ENCODE measurements around the gene CALM1.

CALM1 gene

GRCh38 chr14:90402016-90402415, 5.2 kb downstream of the CALM1 start:
- no peak for DNase-seq
- Histone ChIP-seq H3K14ac (ENCODE audit: low read length) (no peak overlapping the region), H2AFZ (ENCODE audit: insufficient read depth, low read length, poor library complexity) (no peak overlapping the region), H3K9ac (ENCODE audit: low read length) (no peak overlapping the region), H2BK12ac (ENCODE audit: low read length) (no peak overlapping the region), H3K4me1 (ENCODE audit: control insufficient read depth in 1 of 2, insufficient read depth in 2 of 2, low read length in 2 of 2) (peaks cover 0 to 3% of the 10 kb centered on the region in 2 experiments), H3K79me2 (ENCODE audit: control insufficient read depth, insufficient read depth, low read length, poor library complexity) (peaks cover 13% of the 10 kb centered on the region), H3K79me1 (ENCODE audit: low read length) (peaks cover 4% of the 10 kb centered on the region), H3K9me3 (ENCODE audit: insufficient read depth, low read depth, low read length) (no peaks in the 10 kb centered on the region), H2BK120ac (ENCODE audit: insufficient read depth, low read length, poor library complexity) (no peak overlapping the region), H4K12ac (ENCODE audit: low read depth, low read length) (no peak overlapping the region), H3K4me3 (ENCODE audit: low read depth, low read length) (no peak overlapping the region), H3K4ac (ENCODE audit: low read depth, low read length) (no peak overlapping the region), H2BK5ac (ENCODE audit: low read depth, low read length, poor library complexity) (no peak overlapping the region), H3K4me2 (ENCODE audit: low read length) (no peak overlapping the region), H3K27me3 (ENCODE audit: insufficient read depth, low read length) (no peaks in the 10 kb centered on the region), H3K18ac (ENCODE audit: low read length) (no peak overlapping the region), H3K23ac (ENCODE audit: low read length) (no peak overlapping the region), H2AK5ac (ENCODE audit: low read length) (no peak overlapping the region), H4K91ac (ENCODE audit: low read depth, low read length) (no peak overlapping the region), H3K36me3 (ENCODE audit: control insufficient read depth in 1 of 2, insufficient read depth in 2 of 2, low read length in 2 of 2) (peaks cover 19 to 48% of the 10 kb centered on the region in 2 experiments), H3K27ac (ENCODE audit: low read depth, low read length) (no peak overlapping the region), H4K8ac (ENCODE audit: low read depth, low read length) (no peak overlapping the region)
- no CpG with 5 or more reads among the region's 7 CpGs for WGBS (ENCODE audit: extremely low coverage, insufficient coverage, insufficient read length)

- no CpG with 5 or more reads among the region's 2 CpGs for WGBS (ENCODE audit: extremely low coverage, insufficient coverage, insufficient read length)
- Histone ChIP-seq H3K4ac (ENCODE audit: low read depth, low read length) (no peak overlapping the region), H3K27ac (ENCODE audit: low read depth, low read length) (no peak overlapping the region), H3K14ac (ENCODE audit: low read length) (no peak overlapping the region), H3K9ac (ENCODE audit: low read length) (no peak overlapping the region), H2AK5ac (ENCODE audit: low read length) (no peak overlapping the region), H4K91ac (ENCODE audit: low read depth, low read length) (no peak overlapping the region), H4K12ac (ENCODE audit: low read depth, low read length) (no peak overlapping the region), H3K4me2 (ENCODE audit: low read length) (no peak overlapping the region), H3K18ac (ENCODE audit: low read length) (no peak overlapping the region), H3K4me3 (ENCODE audit: low read depth, low read length) (no peak overlapping the region), H2BK12ac (ENCODE audit: low read length) (no peak overlapping the region), H4K8ac (ENCODE audit: low read depth, low read length) (no peak overlapping the region), H3K9me3 (ENCODE audit: insufficient read depth, low read depth, low read length) (no peaks in the 10 kb centered on the region), H3K4me1 (ENCODE audit: control insufficient read depth in 1 of 2, insufficient read depth in 2 of 2, low read length in 2 of 2) (peaks cover 0 to 3% of the 10 kb centered on the region in 2 experiments), H3K79me1 (ENCODE audit: low read length) (no peaks in the 10 kb centered on the region), H3K23ac (ENCODE audit: low read length) (no peak overlapping the region), H3K79me2 (ENCODE audit: control insufficient read depth, insufficient read depth, low read length, poor library complexity) (peaks cover 5% of the 10 kb centered on the region), H2AFZ (ENCODE audit: insufficient read depth, low read length, poor library complexity) (no peak overlapping the region), H2BK120ac (ENCODE audit: insufficient read depth, low read length, poor library complexity) (no peak overlapping the region), H3K36me3 (ENCODE audit: control insufficient read depth in 1 of 2, insufficient read depth in 2 of 2, low read length in 2 of 2) (peaks cover 19 to 48% of the 10 kb centered on the region in 2 experiments), H2BK5ac (ENCODE audit: low read depth, low read length, poor library complexity) (no peak overlapping the region), H3K27me3 (ENCODE audit: insufficient read depth, low read length) (no peaks in the 10 kb centered on the region)
- DNase-seq, result no peak
These were observed 6.2 kb downstream of the CALM1 start for GRCh38 chr14:90403065-90403464.

- no CpG with 5 or more reads among the region's 9 CpGs for WGBS (ENCODE audit: extremely low coverage, insufficient coverage, insufficient read length)
- DNase-seq, result peak in 1 of 2 donors; percentile 50
- Histone ChIP-seq H3K4me1 (ENCODE audit: control insufficient read depth in 1 of 2, insufficient read depth in 2 of 2, low read length in 2 of 2) (no peaks in the 10 kb centered on the region), H2BK120ac (ENCODE audit: insufficient read depth, low read length, poor library complexity) (no peak overlapping the region), H2AFZ (ENCODE audit: insufficient read depth, low read length, poor library complexity) (no peak overlapping the region), H3K79me1 (ENCODE audit: low read length) (no peaks in the 10 kb centered on the region), H3K36me3 (ENCODE audit: control insufficient read depth in 1 of 2, insufficient read depth in 2 of 2, low read length in 2 of 2) (peaks cover 19 to 48% of the 10 kb centered on the region in 2 experiments), H2BK12ac (ENCODE audit: low read length) (no peak overlapping the region), H3K14ac (ENCODE audit: low read length) (no peak overlapping the region), H3K4me3 (ENCODE audit: low read depth, low read length) (no peak overlapping the region), H3K4me2 (ENCODE audit: low read length) (no peak overlapping the region), H4K8ac (ENCODE audit: low read depth, low read length) (no peak overlapping the region), H3K27ac (ENCODE audit: low read depth, low read length) (no peak overlapping the region), H3K18ac (ENCODE audit: low read length) (no peak overlapping the region), H4K91ac (ENCODE audit: low read depth, low read length) (no peak overlapping the region), H3K27me3 (ENCODE audit: insufficient read depth, low read length) (no peaks in the 10 kb centered on the region), H3K79me2 (ENCODE audit: control insufficient read depth, insufficient read depth, low read length, poor library complexity) (no peaks in the 10 kb centered on the region), H3K4ac (ENCODE audit: low read depth, low read length) (no peak overlapping the region), H2BK5ac (ENCODE audit: low read depth, low read length, poor library complexity) (no peak overlapping the region), H3K23ac (ENCODE audit: low read length) (no peak overlapping the region), H2AK5ac (ENCODE audit: low read length) (no peak overlapping the region), H3K9me3 (ENCODE audit: insufficient read depth, low read depth, low read length) (no peaks in the 10 kb centered on the region), H4K12ac (ENCODE audit: low read depth, low read length) (no peak overlapping the region), H3K9ac (ENCODE audit: low read length) (no peak overlapping the region)
These were observed 8.3 kb downstream of the CALM1 start for GRCh38 chr14:90405101-90405500.

- Histone ChIP-seq H3K4me1 (ENCODE audit: control insufficient read depth in 1 of 2, insufficient read depth in 2 of 2, low read length in 2 of 2) (no peaks in the 10 kb centered on the region), H3K79me1 (ENCODE audit: low read length) (no peaks in the 10 kb centered on the region), H4K91ac (ENCODE audit: low read depth, low read length) (no peak overlapping the region), H3K9ac (ENCODE audit: low read length) (no peak overlapping the region), H2AFZ (ENCODE audit: insufficient read depth, low read length, poor library complexity) (no peak overlapping the region), H3K79me2 (ENCODE audit: control insufficient read depth, insufficient read depth, low read length, poor library complexity) (no peaks in the 10 kb centered on the region), H4K8ac (ENCODE audit: low read depth, low read length) (no peak overlapping the region), H3K36me3 (ENCODE audit: control insufficient read depth in 1 of 2, insufficient read depth in 2 of 2, low read length in 2 of 2) (peaks cover 19 to 47% of the 10 kb centered on the region in 2 experiments), H2BK120ac (ENCODE audit: insufficient read depth, low read length, poor library complexity) (no peak overlapping the region), H2BK5ac (ENCODE audit: low read depth, low read length, poor library complexity) (no peak overlapping the region), H2AK5ac (ENCODE audit: low read length) (no peak overlapping the region), H3K9me3 (ENCODE audit: insufficient read depth, low read depth, low read length) (no peaks in the 10 kb centered on the region), H4K12ac (ENCODE audit: low read depth, low read length) (no peak overlapping the region), H3K14ac (ENCODE audit: low read length) (no peak overlapping the region), H3K23ac (ENCODE audit: low read length) (no peak overlapping the region), H3K4ac (ENCODE audit: low read depth, low read length) (no peak overlapping the region), H3K18ac (ENCODE audit: low read length) (no peak overlapping the region), H3K4me3 (ENCODE audit: low read depth, low read length) (no peak overlapping the region), H3K27ac (ENCODE audit: low read depth, low read length) (no peak overlapping the region), H2BK12ac (ENCODE audit: low read length) (no peak overlapping the region), H3K4me2 (ENCODE audit: low read length) (no peak overlapping the region), H3K27me3 (ENCODE audit: insufficient read depth, low read length) (no peaks in the 10 kb centered on the region)
- no CpG with 5 or more reads among the region's 4 CpGs for WGBS (ENCODE audit: extremely low coverage, insufficient coverage, insufficient read length)
- DNase-seq, result peak in 1 of 2 donors; percentile 9
These were observed 8.9 kb downstream of the CALM1 start for GRCh38 chr14:90405755-90406154.

Data from trophoblast cell (in vitro differentiated cells and primary cell).